HG03280 (cell line): ENCODE data around the gene PPP1R7.

Experiments used
- ATAC-seq: cut with Tn5 transposase; IDR thresholded peaks from one replicate; pipeline ENCODE4 v1.9.1; 2021; ENCODE audit warnings: mild to moderate bottlenecking, moderate library complexity; ENCODE audit not compliant: unreplicated experiment

The PPP1R7 gene

DNA sequence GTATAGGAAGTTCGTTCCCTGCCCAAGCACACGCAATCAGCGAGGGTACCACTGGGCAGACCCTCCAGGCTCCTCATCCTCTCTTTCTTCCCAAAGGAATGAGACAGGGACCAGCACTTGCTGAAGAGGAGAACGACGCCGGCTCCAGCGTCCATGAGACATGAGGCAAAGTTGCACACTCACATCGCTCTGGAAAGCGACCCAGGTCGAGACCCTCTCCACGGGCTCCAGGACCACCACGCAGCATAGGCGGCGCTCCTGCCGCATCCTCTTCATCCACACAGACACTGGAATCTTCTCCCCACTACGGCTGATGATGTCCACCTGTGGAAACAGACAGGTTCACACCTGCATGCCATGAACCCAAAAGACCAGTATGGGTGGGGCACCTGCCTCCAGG, 11.8 kb upstream of the PPP1R7 start:
- ATAC-seq = no peak

GRCh38 chr2:241139531-241140444, 10.5 kb upstream of the PPP1R7 start:
- ATAC-seq = no peak

- no peak for ATAC-seq
Measured at GRCh38 chr2:241140445-241140840, 9.8 kb upstream of the PPP1R7 start.

DNA sequence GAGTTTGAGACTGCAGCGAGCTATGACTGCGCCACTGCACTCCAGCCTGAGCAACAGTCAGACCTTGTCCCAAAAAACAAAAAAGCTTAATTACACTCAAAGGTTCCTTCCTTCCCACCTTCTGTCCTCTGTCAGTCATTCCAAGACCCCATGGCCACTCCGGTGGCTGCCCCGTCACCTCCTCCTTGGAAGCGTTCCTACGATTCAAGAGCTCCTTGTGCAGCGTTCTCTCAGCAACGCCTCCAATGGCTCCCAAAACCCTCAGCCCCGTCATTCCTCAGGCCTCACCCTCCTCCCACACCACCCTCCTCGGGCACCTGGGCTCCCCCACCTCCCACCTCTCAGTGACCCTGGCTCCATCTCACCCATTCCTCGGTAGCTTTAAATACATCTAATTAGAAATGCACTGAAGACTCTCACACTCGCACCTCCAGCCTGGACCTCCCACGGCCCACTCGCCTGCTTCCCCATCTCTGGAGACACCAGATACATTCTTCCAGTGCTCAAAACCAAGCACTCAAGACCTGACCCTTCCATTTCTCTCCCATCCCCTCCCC, 9.0 kb upstream of the PPP1R7 start:
- ATAC-seq = no peak

GRCh38 chr2:241142063-241142462, 8.2 kb upstream of the PPP1R7 start:
- ATAC-seq = no peak

GRCh38 chr2:241142593-241142992, 7.7 kb upstream of the PPP1R7 start:
- no peak for ATAC-seq

DNA sequence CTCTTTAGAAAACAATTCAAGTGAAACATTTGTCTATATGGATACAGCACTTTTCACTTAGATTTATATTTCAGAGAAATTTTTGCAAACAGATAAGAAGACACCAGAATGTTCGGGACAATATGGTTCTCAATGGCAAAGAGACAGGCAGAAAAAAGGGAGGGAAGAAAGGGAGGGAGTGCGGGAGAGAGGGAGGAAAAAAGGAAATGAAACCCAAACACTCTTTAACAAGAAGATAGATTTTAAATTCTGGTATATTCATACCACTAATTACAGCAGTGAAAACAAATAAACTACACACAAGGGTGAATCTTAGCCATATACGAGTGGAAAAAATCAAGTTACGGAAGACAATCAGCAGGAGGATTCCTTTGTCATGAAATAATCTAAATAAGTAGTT, 4.0 kb upstream of the PPP1R7 start:
- no peak for ATAC-seq

GRCh38 chr2:241147336-241147735, 2.9 kb upstream of the PPP1R7 start:
- no peak for ATAC-seq

- no peak for ATAC-seq
Measured at GRCh38 chr2:241148239-241148638, 2.0 kb upstream of the PPP1R7 start.

DNA sequence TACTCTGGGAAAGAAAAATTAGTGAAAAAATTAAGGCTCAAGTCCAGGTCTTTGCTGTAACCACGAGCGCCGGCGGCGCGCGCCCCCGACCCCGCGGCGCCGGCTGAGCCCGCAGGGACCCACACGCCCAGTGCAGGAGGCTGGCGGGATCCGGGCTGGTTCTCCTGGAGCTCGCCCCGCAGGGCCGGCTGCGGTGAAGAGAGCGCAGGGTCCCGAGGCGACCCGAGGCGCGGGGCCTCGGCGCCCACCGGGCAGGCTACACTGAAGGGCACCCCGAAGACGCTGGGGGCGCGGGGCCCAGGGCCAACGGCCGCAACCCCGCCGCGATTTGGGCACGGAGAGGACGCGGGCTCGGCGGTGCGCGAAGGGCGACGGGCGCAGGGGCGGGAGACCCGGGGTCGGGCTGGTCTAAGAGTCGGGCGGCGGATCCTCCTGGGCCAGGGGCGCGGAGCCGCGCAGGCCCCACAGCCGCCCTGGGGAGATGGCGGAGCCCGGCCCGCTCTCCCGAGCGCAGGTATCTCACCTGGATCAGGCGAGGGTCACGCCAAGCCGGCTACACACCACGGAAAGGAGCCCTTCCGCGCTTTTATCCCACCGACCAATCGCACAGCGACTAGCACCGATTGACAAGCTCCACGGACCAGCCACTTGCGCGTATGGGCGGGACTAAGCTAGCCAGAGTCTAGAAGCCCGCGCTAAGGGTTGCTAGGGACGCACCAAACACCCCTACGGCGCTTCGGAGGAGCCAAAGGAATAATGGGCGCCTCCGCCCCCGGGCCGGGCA, 1.2 kb upstream of the PPP1R7 start, which contains the start of gene PASK:
Gene PASK (minus strand): TSS at position 582 of the 784 bp plus-strand sequence. CDS start 6,440 bp downstream, outside the sequence.
- peak; percentile 71 for ATAC-seq

- peak; percentile 12 for ATAC-seq
Measured at GRCh38 chr2:241149675-241149924, 667 bp upstream of the PPP1R7 start.

- ATAC-seq = peak; percentile 26
Measured at GRCh38 chr2:241150660-241151530, 628 bp downstream of the PPP1R7 start.

GRCh38 chr2:241151934-241152660, 1.8 kb downstream of the PPP1R7 start:
- no peak for ATAC-seq

DNA sequence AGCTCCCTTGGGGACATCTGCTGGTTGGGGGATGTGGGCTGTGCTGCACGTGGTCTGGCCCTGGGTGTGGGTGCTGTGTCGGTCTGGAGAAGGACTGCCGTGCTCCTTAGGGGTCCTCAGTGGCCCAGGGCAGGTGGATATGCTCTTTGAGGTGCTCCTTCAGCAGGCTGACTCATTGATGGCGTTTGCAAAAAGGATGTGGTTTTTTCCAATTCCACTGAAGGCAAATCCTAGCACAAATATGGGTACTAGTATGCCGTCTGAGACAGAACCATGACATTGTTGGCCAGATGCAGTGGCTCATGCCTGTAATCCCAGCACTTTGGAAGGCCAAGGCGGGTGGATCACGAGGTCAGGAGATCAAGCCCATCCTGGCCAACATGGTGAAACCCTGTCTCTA, 3.3 kb downstream of the PPP1R7 start:
- no peak for ATAC-seq

GRCh38 chr2:241154915-241155314, 4.6 kb downstream of the PPP1R7 start:
- no peak for ATAC-seq

GRCh38 chr2:241155936-241156335, 5.7 kb downstream of the PPP1R7 start:
- no peak for ATAC-seq

DNA sequence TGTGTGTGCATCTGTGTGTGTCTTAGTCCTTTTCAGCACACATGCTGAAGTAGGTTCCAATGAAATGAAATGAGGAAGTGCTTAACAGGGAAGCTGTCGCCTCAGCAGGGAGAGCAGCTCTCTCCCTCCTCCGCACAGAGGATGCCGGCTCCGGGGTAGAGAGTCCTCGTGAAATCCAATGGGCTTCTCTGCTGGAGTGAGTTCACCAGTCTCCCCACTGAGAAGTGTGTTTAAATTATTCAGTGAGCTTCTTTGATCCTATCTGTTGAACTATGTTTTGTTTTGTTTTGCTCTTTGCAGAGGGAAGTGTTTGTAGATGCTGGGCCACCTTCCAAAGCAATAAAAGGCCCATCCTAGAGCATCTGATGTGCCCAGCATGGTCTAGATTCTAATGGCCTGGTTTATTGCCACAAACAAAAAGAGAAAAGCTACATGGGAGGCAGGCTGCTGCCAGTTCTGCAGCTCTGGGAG, 6.7 kb downstream of the PPP1R7 start:
- ATAC-seq = no peak

- ATAC-seq = no peak
Measured at GRCh38 chr2:241157841-241158545, 7.7 kb downstream of the PPP1R7 start.

- ATAC-seq = no peak
Measured at GRCh38 chr2:241158546-241158900, 8.3 kb downstream of the PPP1R7 start.

- no peak for ATAC-seq
Measured at GRCh38 chr2:241159116-241159515, 8.8 kb downstream of the PPP1R7 start.
